Chondrocyte (in vitro differentiated cells): ENCODE measurements around the gene NUDT6. TPM values are rescaled to one million over a fixed set of nuclear protein-coding genes. Genes with fewer than 3 reads are reported as not detected.
A peak's percentile ranks its signal among the peaks of the same experiment; 100 is the strongest.
"Not testable (repeated sequence)": the region's sequence is repeated elsewhere in the genome, so short reads cannot be mapped to it uniquely, and the experiment has no call there.

Experiments used
- DNase-seq: peaks from one replicate; pipeline ENCODE4 v3.0.0; 2021; ENCODE audit warnings: mixed read lengths, low spot score
- H3K27ac Mint-ChIP-seq: one replicate; pipeline ENCODE4 v1.8.0; 2021; ENCODE audit warnings: mild to moderate bottlenecking, moderate library complexity, mixed read lengths; ENCODE audit not compliant: unreplicated experiment
- H3K27me3 Mint-ChIP-seq: 2 replicates; pipeline ENCODE4 v1.8.0; 2021; ENCODE audit warnings: low read depth, mixed read lengths
- H3K36me3 Mint-ChIP-seq: 2 replicates; pipeline ENCODE4 v1.8.0; 2021; ENCODE audit warnings: low read depth, mixed read lengths
- H3K4me1 Mint-ChIP-seq: 2 replicates; pipeline ENCODE4 v1.8.0; 2021; ENCODE audit warnings: low read depth, mild to moderate bottlenecking, mixed read lengths
- H3K4me3 Mint-ChIP-seq: one replicate; pipeline ENCODE4 v1.8.0; 2021; ENCODE audit warnings: mild to moderate bottlenecking, moderate library complexity, mixed read lengths; ENCODE audit not compliant: unreplicated experiment
- H3K9me3 Mint-ChIP-seq: 2 replicates; pipeline ENCODE4 v1.8.0; 2021; ENCODE audit warnings: low read depth, mixed read lengths
- CTCF ChIP-seq: fragments of 200-600 bp; sonication (generic); IDR thresholded peaks from 2 replicates; pipeline ENCODE4 v1.5.0; 2021; ENCODE audit warnings: antibody characterized with exemption, mild to moderate bottlenecking, moderate library complexity
- total RNA-seq: library from RNA; stranded (reverse); gene quantifications from 3 replicates; pipeline ENCODE4 v1.2.1, GENCODE V29; 2021

NUDT6 gene
- total RNA-seq, 1 donor from 2014 or later, result 4.2 TPM

- H3K27ac Mint-ChIP-seq, result no peak overlapping the region
- H3K9me3 Mint-ChIP-seq, result no peaks in the 10 kb centered on the region
- H3K4me1 Mint-ChIP-seq, result no peaks in the 10 kb centered on the region
- no peaks in the 10 kb centered on the region for H3K27me3 Mint-ChIP-seq
- DNase-seq, result no peak
- no peak overlapping the region for H3K4me3 Mint-ChIP-seq
- no peak for TF ChIP-seq CTCF
- H3K36me3 Mint-ChIP-seq, result peaks cover 19% of the 10 kb centered on the region
Measured at GRCh38 chr4:122952028-122952427, 29.6 kb upstream of the NUDT6 start.

GRCh38 chr4:122948671-122949070 lies 26.3 kb upstream of the NUDT6 start:
- Mint-ChIP-seq H3K27me3 (no peaks in the 10 kb centered on the region), H3K9me3 (peaks cover 3% of the 10 kb centered on the region), H3K4me1 (no peaks in the 10 kb centered on the region), H3K4me3 (no peak overlapping the region), H3K36me3 (peaks cover 29% of the 10 kb centered on the region), H3K27ac (no peak overlapping the region)
- no peak for DNase-seq
- TF ChIP-seq CTCF, result no peak

- Mint-ChIP-seq H3K9me3 (peaks cover 7% of the 10 kb centered on the region), H3K27me3 (no peaks in the 10 kb centered on the region), H3K36me3 (peaks cover 26% of the 10 kb centered on the region), H3K4me1 (no peaks in the 10 kb centered on the region), H3K27ac (no peak overlapping the region), H3K4me3 (no peak overlapping the region)
- TF ChIP-seq CTCF, result no peak
- DNase-seq, result no peak
Measured at GRCh38 chr4:122946142-122946541, 23.7 kb upstream of the NUDT6 start.

GRCh38 chr4:122945136-122945535 lies 22.7 kb upstream of the NUDT6 start:
- not testable (repeated sequence) for H3K9me3 Mint-ChIP-seq, H3K27ac Mint-ChIP-seq, H3K4me3 Mint-ChIP-seq, H3K27me3 Mint-ChIP-seq, DNase-seq, H3K4me1 Mint-ChIP-seq
- H3K36me3 Mint-ChIP-seq, result peaks cover 22% of the 10 kb centered on the region

GRCh38 chr4:122932763-122933162 lies 10.4 kb upstream of the NUDT6 start:
- no peak overlapping the region for H3K27ac Mint-ChIP-seq
- no peak for DNase-seq
- no peaks in the 10 kb centered on the region for H3K9me3 Mint-ChIP-seq
- TF ChIP-seq CTCF, result no peak
- H3K4me3 Mint-ChIP-seq, result no peak overlapping the region
- no peaks in the 10 kb centered on the region for H3K27me3 Mint-ChIP-seq
- no peaks in the 10 kb centered on the region for H3K4me1 Mint-ChIP-seq
- peaks cover 5% of the 10 kb centered on the region for H3K36me3 Mint-ChIP-seq

GRCh38 chr4:122930862-122931261 lies 8.5 kb upstream of the NUDT6 start:
- peak; percentile 87 for TF ChIP-seq CTCF
- H3K36me3 Mint-ChIP-seq, result peaks cover 5% of the 10 kb centered on the region
- DNase-seq, result no peak
- no peaks in the 10 kb centered on the region for H3K9me3 Mint-ChIP-seq
- no peak overlapping the region for H3K27ac Mint-ChIP-seq
- H3K4me1 Mint-ChIP-seq, result no peaks in the 10 kb centered on the region
- no peaks in the 10 kb centered on the region for H3K27me3 Mint-ChIP-seq
- H3K4me3 Mint-ChIP-seq, result no peak overlapping the region
